Loucy (cell line): ENCODE results near the gene RTEL1.

Source experiments
- CTCF ChIP-seq: fragments of 200-600 bp; sonication (generic); conservative IDR thresholded peaks from 2 replicates; pipeline ENCODE4 v1.5.1; 2014; ENCODE audit warnings: mild to moderate bottlenecking, antibody characterized with exemption, low read length
- EZH2phosphoT487 ChIP-seq: fragments of 200-600 bp; IDR thresholded peaks from 2 replicates; pipeline ENCODE4 v1.6.1; 2018; ENCODE audit warnings: antibody characterized with exemption, mild to moderate bottlenecking, moderate library complexity, borderline replicate concordance

- TF ChIP-seq CTCF, result no peak
- no peak for TF ChIP-seq EZH2phosphoT487
Measured at GRCh38 chr20:63687419-63688178, 29.5 kb downstream of the RTEL1 start.
